Hypothalamus (tissue), 51 donors: Measurements from ENCODE around the gene PDE8B.

ENCODE experiments used
- DNase-seq, 51 donors: peaks; one replicate each; lab custom pipeline; 2025; lab: John Stamatoyannopoulos, UW

The PDE8B gene

GRCh38 chr5:77316871-77317661 is 106.6 kb downstream of the PDE8B start:
- DNase-seq: no peak

DNA sequence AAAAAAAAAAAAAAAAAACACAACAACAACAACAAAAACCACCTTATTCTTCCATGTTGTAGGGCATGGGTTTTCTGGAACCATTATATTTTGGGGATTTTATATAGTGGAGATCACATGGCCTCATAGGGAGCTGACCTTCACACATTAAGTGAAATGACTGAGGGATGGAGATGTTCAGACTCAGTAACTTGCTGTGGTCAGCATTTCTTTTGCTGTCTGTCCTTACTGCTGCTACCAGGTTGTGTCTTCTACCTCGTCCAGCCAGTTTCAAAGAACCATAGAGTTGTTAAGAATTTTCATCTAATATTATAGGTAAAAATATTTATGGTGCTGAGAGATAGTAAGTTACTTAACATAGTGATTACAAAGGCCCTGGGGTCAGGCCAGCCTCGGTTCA is 107.6 kb downstream of the PDE8B start:
- no peak for DNase-seq

GRCh38 chr5:77319117-77319804 is 108.8 kb downstream of the PDE8B start:
- DNase-seq: no peak

- no peak for DNase-seq
These were observed 111.4 kb downstream of the PDE8B start for GRCh38 chr5:77321793-77322394.

- no peak for DNase-seq
These were observed 111.9 kb downstream of the PDE8B start for GRCh38 chr5:77322406-77322805.

- DNase-seq: peak in 1 of 51 donors; percentile 1
These were observed 115.6 kb downstream of the PDE8B start for GRCh38 chr5:77325921-77326541.

DNA sequence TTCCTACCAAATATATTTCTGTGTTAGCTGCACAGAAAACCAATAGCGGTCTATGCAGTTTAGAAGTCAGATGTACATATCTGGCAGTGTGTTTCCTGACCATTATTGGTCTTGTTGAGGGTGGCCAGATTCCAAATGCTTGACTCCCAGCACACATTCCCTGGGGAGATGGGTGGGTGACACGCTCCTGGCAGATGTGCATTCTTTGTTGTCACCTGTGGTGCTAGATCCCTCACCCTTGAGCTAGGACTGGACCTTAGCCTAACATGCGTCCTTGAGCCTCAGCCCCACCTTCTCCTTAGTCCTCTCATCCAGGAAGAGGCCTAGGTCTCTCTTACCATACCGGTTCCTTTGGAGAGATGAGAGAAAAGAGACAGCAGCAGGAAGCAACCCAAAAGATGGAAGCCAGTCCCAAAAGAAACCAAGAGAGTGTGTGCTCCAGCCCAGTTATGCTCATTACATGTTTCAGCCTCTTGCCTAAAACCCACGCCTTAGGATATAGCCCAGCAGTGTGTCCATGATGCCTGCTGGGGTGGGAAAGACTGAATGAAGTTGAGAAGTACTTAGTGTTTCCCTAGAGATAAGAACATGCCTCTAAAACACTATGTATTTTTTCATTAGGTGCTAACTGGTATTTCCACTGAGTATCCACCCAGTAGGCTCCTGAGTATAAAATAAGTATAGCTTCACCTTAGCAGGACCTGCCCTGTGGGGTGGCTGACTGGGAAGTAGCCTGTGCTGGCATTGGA is 116.7 kb downstream of the PDE8B start:
- DNase-seq: no peak

DNA sequence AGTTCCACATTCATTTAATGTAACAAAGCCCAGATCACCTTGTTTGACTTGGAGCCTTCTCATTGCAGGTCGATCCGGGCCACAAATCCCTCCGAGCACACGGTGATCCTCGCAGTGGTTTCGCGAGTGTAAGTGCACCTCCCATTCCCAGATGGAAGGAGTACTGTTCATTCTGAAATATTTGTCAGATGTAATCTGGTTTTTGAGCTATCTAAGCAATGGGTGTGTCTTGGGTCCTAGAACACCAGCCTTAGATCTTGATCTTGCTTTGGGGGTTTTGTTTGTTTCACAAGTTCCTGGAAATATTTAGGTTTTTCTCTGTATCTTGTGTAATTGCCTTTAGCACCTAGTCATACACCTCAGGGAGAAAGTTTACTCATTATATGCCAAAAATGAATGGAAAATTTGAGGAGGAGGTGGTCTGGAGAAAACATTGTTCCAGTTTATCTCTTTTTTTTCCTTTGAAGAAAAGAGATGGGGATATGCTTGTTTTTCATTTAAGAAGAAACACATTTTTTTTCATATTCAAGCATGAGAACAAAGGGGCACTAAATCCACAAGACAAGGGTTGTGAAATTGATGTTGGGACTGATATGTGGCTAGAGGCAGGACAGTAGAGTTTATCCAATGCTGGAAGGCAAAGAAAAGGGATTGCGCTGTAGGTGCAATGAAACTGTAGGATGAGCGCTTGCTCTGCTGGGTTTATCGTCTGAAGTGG is 118.6 kb downstream of the PDE8B start:
- DNase-seq: no peak

DNA sequence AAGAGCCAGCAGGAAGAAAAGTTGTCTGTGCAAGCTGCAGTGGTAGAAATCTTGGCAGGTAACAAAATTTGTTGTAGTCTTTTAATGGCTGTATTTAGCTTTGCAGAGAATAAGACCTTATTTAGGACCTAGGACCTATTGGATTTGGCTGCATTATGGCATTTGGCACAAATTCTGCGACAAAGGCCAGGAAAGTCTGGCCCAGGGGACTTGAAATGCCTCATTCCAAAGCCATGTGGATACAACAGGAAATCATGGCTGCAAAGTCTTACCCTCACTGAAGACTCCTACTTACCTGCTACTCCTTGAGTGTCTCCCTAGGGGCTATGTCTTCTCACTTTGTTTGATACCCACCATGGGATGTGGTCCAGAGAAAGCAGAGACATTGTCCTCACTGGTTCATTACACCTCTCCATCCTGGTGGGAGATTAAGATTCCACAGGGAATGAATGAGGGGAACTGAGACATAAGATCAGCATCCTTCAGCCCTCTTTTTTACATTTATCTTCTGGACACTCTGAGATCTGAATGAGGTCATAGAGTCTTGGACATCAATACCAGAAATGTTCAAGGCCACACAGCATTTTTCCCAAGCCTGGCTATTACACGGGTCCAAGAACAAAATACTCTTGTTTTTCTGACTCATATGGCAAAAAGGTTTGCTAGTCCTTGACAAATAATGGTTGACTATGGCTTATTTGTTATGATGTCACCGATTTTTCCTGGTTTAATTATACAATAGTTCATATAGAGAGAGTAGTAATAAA is 119.4 kb downstream of the PDE8B start:
- DNase-seq: no peak

- no peak for DNase-seq
These were observed 122.6 kb downstream of the PDE8B start for GRCh38 chr5:77333036-77333435.

GRCh38 chr5:77333451-77334123 is 123.1 kb downstream of the PDE8B start:
- no peak for DNase-seq

GRCh38 chr5:77337246-77337645 is 126.8 kb downstream of the PDE8B start:
- no peak for DNase-seq

- no peak for DNase-seq
These were observed 127.2 kb downstream of the PDE8B start for GRCh38 chr5:77337686-77338085.

GRCh38 chr5:77339337-77339890 is 128.9 kb downstream of the PDE8B start:
- peak in 1 of 51 donors; percentile 55 for DNase-seq

DNA sequence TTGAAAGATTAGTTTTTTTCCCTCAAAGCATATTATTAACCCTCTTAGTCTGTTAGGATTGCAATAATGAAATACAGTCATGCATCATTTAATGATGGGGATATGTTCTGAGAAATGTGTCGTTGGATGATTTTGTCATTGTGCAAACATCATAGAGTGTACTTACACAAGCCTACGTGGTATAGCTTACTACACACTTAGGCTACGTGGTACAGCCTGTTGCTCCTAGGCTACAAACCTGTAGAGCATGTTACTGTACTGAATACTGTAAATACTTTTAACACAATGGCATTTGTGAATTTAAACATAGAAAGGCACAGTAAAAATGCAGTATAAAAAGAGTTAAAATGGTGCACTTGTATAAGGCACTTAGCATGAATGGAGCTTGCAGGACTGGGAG is 132.7 kb downstream of the PDE8B start:
- no peak for DNase-seq

- DNase-seq: no peak
These were observed 137.1 kb downstream of the PDE8B start for GRCh38 chr5:77347435-77348098.

GRCh38 chr5:77353251-77353650 is 142.8 kb downstream of the PDE8B start:
- no peak for DNase-seq

DNA sequence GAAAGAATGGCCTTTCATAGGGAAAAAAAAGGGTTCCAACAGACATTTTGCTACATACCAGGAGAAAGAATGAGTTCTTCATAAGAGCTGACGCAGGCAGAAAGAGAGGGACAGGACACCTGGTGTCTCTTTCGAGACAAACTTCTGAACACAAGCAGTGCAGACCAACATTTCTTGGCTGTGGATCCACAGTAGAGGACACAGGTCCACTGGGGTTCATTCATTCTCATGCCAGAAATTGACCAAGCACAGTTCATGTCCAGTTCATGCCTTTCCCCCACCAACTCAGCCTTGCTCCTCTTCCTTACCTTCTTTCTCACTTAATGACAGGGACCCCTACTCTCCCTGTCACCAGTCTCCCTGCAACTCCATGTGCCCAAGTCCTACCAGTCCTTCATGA is 144.0 kb downstream of the PDE8B start:
- DNase-seq: no peak
